GM19467 (cell line): ENCODE data around the gene DEPDC1B.
"Not testable (repeated sequence)": the region's sequence is repeated elsewhere in the genome, so short reads cannot be mapped to it uniquely, and the experiment has no call there.

Source experiments
- ATAC-seq: cut with Tn5 transposase; IDR thresholded peaks from one replicate; pipeline ENCODE4 v1.9.1; 2021; ENCODE audit warnings: mild to moderate bottlenecking, moderate library complexity; ENCODE audit not compliant: unreplicated experiment

Gene DEPDC1B, protein sequence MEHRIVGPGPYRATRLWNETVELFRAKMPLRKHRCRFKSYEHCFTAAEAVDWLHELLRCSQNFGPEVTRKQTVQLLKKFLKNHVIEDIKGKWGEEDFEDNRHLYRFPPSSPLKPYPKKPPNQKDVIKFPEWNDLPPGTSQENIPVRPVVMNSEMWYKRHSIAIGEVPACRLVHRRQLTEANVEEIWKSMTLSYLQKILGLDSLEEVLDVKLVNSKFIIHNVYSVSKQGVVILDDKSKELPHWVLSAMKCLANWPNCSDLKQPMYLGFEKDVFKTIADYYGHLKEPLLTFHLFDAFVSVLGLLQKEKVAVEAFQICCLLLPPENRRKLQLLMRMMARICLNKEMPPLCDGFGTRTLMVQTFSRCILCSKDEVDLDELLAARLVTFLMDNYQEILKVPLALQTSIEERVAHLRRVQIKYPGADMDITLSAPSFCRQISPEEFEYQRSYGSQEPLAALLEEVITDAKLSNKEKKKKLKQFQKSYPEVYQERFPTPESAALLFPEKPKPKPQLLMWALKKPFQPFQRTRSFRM

GRCh38 chr5:60699609-60700415 is at the start of gene DEPDC1B:
Gene DEPDC1B, minus strand, starts transcription at chr5:60700166. Its CDS starts 73 bp downstream, at chr5:60700093.
- ATAC-seq: peak; percentile 92

GRCh38 chr5:60744682-60745081 is 44.7 kb upstream of the DEPDC1B start:
- ATAC-seq: no peak

GRCh38 chr5:60743511-60744314 is 43.7 kb upstream of the DEPDC1B start:
- ATAC-seq: no peak

- no peak for ATAC-seq
Observed at GRCh38 chr5:60740322-60740721, 40.4 kb upstream of the DEPDC1B start.

DNA sequence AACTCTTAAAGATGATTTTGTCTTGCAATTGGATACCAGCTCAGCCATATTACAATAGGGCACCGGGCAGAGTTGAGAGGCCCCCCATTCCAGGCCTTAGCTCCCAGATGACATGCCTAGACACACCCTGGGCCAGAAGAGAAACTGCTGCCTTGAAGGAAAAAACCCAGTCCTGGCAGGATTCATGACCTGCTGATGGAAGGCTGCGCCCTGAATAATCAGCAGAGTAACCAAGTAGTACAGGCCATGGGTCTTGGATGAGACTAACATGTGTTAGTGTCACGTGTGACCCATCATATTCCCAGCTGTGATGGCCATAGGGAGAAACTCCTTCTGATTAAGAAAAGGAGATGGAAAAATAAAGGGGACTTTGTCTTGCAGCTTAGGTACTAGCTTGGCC is 39.0 kb upstream of the DEPDC1B start:
- ATAC-seq: no peak

DNA sequence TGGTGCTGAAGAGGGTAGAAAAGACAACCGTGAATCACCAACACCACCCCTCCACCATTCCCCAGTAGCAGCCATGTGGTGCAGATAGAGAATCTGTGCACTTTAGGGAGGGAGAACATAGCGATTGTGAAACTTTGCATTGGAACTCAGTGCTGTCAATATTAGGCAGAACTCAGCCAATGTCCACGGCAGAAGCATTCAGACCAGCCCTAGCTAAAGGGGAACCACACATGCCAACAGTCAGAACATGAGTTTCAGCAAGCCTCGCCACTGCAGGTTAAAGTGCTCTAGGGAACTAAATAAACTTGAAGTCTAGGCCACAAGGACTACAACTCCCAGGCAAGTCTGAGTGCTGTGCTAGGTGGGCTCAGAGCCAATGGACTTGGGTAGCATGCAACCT is 38.5 kb upstream of the DEPDC1B start:
- ATAC-seq: no peak

DNA sequence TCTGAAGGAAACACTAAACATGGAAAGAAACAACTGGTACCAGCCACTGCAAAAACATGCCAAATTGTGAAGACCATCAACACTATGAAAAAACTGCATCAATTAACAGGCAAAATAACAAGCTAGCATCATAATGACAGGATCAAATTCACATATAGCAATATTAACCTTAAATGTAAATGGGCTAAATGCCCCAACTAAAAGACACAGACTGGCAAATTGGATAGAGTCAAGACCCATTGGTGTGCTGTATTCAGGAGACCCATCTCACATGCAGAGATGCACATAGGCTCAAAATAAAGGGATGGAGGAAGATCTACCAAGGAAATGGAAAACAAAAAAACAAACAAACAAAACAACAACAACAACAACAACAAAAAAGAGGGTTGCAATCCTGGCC is 30.9 kb upstream of the DEPDC1B start:
- ATAC-seq: not testable (repeated sequence)

- no peak for ATAC-seq
Observed at GRCh38 chr5:60727033-60727679, 27.2 kb upstream of the DEPDC1B start.

GRCh38 chr5:60724126-60724525 is 24.2 kb upstream of the DEPDC1B start:
- no peak for ATAC-seq

DNA sequence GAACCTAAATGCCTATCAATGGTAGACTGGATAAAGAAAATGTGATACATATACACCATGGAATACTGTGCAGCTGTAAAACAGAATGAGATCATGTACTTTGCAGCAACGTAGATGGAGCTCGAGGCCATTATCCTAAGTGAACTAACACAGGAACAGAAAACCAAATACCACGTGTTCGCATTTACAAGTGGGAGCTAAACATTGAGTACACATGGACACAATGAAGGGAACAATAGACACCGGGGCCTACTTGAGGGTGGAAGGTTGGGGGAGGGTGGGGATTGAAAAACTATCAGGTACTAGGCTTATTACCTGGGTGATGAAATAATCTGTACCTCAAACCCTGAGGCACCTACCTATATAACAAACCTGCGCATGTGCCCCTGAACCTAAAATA is 22.4 kb upstream of the DEPDC1B start:
- ATAC-seq: no peak

GRCh38 chr5:60719329-60719728 is 19.4 kb upstream of the DEPDC1B start:
- no peak for ATAC-seq

DNA sequence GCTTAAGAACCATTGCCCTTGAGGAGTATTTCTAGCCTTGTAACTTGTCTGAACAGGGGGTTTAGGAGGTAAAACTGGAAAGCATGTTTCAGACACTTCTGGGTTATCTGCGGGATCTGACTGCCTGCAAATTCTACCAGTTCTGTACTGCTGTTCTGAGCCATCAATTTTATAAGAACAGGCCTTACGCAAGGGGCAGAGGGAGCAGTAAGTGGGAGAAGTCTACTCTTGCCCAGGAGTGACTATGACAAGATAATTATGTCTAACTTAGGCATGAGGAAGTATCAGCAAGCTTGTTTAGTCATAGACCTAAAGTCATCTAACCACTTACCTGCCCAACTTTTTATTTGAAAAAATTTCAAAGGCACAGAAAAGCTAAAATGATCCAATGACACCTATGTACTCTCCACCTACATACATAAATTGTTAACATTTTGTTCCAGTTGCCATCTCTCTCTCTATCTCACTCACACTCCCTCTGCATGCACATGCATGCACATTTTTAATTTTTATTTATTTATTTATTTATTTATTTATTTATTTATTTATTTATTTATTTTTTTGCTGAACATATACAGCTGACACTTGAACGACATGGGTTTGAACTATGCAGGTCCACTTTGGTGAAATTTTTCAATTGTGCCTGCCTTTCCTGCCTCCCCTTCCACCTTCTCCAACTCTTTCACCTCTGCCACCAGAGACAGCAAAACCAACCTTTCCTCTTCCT is 18.4 kb upstream of the DEPDC1B start:
- ATAC-seq: no peak

DNA sequence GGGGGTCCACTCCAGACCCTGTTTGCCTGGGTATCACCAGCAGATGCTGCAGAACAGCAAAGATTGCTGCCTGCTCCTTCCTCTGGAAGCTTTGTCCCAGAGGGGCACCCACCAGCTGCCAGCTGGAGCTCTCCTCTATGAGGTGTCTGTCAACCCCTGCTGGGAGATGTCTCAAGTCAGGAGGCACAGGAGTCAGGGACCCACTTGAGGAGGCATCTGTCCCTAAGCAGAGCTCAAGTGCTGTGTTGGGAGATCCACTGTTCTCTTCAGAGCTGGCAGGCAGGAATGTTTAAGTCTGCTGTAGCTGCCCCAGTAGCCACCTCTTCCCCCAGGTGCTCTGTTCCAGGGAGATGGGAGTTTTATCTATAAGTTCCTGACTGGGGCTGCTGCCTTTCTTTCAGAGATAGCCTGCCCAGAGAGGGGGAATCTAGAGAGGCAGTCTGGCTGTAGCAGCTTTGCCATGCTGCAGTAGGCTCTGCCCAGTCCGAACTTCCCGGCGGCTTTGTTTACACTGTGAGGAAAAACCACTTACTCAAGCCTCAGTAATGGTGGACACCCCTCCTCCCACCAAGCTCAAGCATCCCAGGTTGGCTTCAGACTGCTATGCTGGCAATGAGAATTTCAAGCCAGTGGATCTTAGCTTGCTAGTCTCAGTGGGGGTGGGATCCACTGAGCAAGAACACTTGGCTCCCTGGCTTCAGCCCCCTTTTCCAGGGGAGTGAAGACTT is 15.4 kb upstream of the DEPDC1B start:
- ATAC-seq: not testable (repeated sequence)

GRCh38 chr5:60712950-60713349 is 13.0 kb upstream of the DEPDC1B start:
- ATAC-seq: no peak

DNA sequence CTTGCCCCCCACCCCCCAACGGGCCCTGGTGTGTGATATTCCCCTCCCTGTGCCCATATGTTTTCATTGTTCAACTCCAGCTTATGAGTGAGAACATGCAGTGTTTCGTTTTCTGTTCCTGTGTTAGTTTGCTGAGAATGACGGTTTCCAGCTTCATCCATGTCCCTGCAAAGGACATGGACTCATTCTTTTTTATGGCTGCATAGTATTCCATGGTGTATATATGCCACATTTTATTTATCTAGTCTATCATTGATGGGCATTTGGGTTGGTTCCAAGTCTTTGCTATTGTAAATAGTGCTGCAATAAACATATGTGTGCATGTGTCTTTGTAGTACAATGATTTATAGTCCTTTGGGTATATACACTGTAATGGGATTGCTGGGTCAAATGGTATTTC is 11.9 kb upstream of the DEPDC1B start:
- ATAC-seq: not testable (repeated sequence)

DNA sequence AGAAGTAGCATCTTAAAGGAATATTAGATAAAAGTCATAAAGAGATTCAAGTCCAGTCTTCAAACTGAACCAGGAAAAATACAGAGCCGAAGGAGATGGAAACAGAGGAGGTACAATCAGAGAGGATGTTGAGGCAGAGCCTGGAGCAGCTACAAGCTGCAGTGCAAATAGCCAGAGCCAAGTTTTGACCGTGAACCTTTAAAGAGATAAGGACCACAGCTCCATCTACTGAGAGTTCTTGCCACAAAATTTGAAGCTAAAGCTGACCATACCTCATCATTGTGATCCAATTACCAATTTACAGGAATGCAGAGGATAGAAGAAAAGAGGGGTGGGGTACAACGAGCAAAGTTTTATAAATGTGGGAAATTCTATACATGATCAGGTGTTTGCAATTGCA is 10.4 kb upstream of the DEPDC1B start:
- no peak for ATAC-seq

DNA sequence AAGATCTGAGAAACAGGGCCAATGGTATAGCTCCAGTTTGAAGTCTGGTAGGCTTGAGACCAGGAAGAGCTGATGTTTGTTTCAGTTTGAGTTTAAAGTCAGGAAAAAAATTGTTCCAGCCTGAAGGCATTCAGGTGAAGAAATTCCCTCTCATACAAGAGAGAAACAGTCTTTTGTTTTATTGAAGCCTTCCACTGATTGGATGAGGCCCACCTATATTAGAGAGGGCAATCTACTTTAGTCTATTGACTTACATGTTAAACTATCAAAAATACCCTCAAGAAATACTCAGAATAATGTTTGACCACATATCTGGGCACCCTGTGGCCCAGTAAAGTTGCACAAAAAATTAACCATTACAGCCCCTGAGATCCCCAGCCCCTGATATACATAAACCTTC is 5.2 kb upstream of the DEPDC1B start:
- ATAC-seq: no peak

DNA sequence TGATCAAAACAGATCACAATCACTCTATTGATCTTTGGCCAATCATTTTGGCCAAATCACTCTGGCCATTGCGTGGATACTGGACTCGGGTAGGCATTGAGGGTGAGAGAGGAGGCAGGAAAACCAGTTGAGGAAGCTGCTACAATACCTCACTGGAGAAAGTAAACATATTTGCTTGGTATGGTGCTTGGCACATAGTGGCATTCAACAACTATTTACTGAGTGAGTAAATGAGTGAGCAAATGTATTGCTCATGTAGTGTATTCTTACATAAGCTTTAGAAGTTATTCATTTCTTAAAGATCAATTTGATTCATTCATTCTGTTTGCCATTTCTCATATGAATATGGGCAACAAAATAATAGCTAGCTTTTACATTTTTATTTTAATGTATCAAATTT is 4.0 kb upstream of the DEPDC1B start:
- no peak for ATAC-seq

DNA sequence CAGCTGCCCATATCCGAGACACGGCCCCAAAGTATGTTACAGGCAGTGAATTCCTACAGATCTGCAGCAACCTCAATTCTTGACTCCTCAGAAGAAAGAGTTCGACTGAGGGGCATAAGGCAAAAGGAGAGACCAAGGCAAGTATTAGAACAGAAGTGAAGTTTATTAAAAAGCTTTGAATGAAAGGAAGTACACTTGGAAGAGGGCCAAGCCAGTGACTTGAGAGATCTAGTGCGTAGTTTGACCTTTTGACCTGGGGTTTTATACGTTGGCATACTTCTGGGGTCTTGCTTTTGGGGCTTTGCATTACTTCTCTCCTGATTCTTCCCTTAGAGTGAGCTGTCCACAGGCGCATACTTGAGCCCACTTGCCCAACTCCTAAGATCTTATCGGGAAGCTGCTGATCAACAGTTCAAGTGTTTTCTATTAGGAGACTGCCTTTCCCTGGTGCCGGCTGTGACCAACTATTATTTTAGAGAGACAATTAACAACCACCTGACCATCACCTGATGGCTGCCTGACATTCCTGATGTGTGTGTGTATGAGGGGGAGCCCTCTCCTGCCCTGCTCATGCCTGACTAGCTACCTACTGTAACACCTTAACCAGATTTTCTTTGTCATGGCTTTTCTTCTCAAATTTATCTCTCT is 1.5 kb upstream of the DEPDC1B start:
- no peak for ATAC-seq
